Naive B cell (primary cell): ENCODE measurements around the gene SLC4A11. TPM values are rescaled to one million over a fixed set of nuclear protein-coding genes. Genes with fewer than 3 reads are reported as not detected.

Source experiments
- ATAC-seq, 2 donors: fragments of 150-1000 bp; cut with Tn5 transposase; 2 replicates each; pipeline ENCODE4 v1.10.0; 2021; ENCODE audit warnings: low read depth in 2 of 2, mild to moderate bottlenecking in 2 of 2, moderate library complexity in 2 of 2
- DNase-seq: peaks from one replicate; pipeline ENCODE4 v3.0.0; 2022
- H3K27ac Mint-ChIP-seq, 6 donors: one replicate each; pipeline ENCODE4 v1.8.0; 2020 to 2022; ENCODE audit warnings: mild to moderate bottlenecking in 6 of 6, mixed read lengths in 6 of 6, moderate library complexity in 5 of 6, inconsistent platforms in 2 of 6
- H3K27me3 Mint-ChIP-seq, 3 donors: one replicate each; pipeline ENCODE4 v1.8.0; 2021 to 2022; ENCODE audit warnings: mixed read lengths in 3 of 3, mild to moderate bottlenecking in 1 of 3
- H3K36me3 Mint-ChIP-seq, 2 donors: one replicate each; pipeline ENCODE4 v1.8.0; 2020 to 2022; ENCODE audit warnings: mixed read lengths in 2 of 2, inconsistent platforms in 1 of 2, mild to moderate bottlenecking in 1 of 2
- H3K4me1 Mint-ChIP-seq, 3 donors: one replicate each; pipeline ENCODE4 v1.8.0; 2020 to 2022; ENCODE audit warnings: mixed read lengths in 3 of 3, inconsistent platforms in 1 of 3, mild to moderate bottlenecking in 1 of 3, moderate library complexity in 1 of 3
- H3K4me3 Mint-ChIP-seq, 8 donors: one replicate each; pipeline ENCODE4 v1.8.0; 2020 to 2022; ENCODE audit warnings: mild to moderate bottlenecking in 8 of 8, mixed read lengths in 8 of 8, moderate library complexity in 8 of 8, inconsistent platforms in 2 of 8
- H3K9me3 Mint-ChIP-seq, 7 donors: one replicate each; pipeline ENCODE4 v1.8.0; 2020 to 2022; ENCODE audit warnings: mixed read lengths in 7 of 7, mild to moderate bottlenecking in 5 of 7, inconsistent platforms in 2 of 7, moderate library complexity in 1 of 7
- polyA plus RNA-seq, 6 donors: library from polyadenylated mRNA; unstranded; fragments of 300-500 nt; fragmentation: Illumina TruSeq; gene quantifications; one replicate each; pipeline ENCODE4 v1.2.3, GENCODE V29; 2021; ENCODE audit warnings: low read depth in 6 of 6

The SLC4A11 gene
- polyA plus RNA-seq, 6 donors from 2014 or later, result 0.17 TPM; not detected in 5

DNA sequence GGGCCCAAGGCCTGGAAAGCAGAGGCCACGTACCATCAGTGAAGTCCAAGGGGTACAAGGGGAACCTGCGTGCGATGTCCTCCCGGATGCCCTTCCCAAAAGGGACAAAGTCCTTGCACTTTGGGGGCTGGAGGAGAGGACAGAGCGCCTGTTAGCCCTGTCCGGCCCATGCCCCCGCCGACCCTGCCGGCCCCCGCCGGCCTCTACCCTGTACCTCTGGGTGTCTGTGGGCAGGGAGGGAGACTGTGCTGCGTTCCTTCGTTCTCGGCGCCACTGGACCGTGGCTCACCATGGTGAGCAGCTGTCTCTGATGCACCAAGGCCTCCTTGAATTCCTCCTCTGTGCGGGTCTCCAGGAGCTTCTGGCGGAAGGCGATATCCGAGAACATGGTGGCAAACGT is 7.9 kb downstream of the SLC4A11 start:
- H3K4me3 Mint-ChIP-seq, result no peak overlapping the region
- no peak overlapping the region for H3K27ac Mint-ChIP-seq
- H3K4me1 Mint-ChIP-seq, result no peaks in the 10 kb centered on the region
- DNase-seq (no peak), ATAC-seq (no peak)
- H3K9me3 Mint-ChIP-seq, result no peaks in the 10 kb centered on the region
- no peaks in the 10 kb centered on the region for H3K36me3 Mint-ChIP-seq
- peaks cover 3 to 18% (median 13%) of the 10 kb centered on the region in 3 donors for H3K27me3 Mint-ChIP-seq

DNA sequence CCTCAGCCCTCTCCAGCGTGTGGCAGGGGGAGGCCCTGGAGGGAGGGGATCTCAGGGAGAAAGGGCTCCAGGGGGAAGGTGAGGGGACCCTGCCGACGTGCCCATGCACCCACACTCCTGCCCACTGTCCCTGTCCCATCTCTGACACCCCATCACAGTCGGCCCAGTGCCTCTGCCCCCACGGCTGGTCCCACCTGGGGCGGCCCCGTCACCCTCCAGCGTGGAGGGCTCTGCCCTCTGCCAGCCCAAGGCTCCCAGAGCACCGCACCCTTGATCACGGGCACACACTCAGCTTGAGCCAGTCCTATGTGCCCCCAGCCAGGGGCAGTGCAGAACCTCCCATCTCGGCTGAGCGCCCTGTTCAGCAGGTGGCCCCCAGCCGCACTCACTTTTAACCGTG is 9.2 kb downstream of the SLC4A11 start:
- no peak overlapping the region for H3K4me3 Mint-ChIP-seq
- no peak overlapping the region for H3K27ac Mint-ChIP-seq
- H3K36me3 Mint-ChIP-seq, result no peaks in the 10 kb centered on the region
- DNase-seq, result no peak
- ATAC-seq, result no peak
- H3K9me3 Mint-ChIP-seq, result no peaks in the 10 kb centered on the region
- H3K4me1 Mint-ChIP-seq, result peaks cover 0 to under 1% (median 0%) of the 10 kb centered on the region in 3 donors
- peaks cover 0 to 4% (median 3%) of the 10 kb centered on the region in 3 donors for H3K27me3 Mint-ChIP-seq

DNA sequence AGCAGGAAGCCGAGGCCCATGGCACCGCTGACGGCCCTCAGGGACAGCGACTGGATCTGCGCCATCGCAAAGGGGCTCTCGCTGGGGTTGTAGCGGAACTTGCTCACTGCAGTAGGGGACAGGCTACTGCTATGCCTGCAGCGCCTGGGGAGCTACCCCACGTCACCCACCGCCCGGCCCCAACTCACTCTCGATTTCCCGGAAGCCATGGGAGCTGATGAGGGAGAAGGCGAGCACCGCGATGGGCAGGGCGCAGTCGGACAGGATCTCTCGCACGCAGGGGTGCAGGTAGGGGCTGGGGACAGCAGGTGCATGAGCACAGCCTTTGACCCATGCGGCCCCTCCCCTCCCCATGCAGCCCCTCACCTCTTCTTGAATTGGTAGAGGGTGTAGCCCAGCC is 9.8 kb downstream of the SLC4A11 start:
- Mint-ChIP-seq H3K4me1 (peaks cover 0 to 2% (median 0%) of the 10 kb centered on the region in 3 donors), H3K4me3 (no peak overlapping the region), H3K27me3 (peaks cover 0 to 3% (median 0%) of the 10 kb centered on the region in 3 donors), H3K36me3 (no peaks in the 10 kb centered on the region), H3K9me3 (no peaks in the 10 kb centered on the region), H3K27ac (no peak overlapping the region)
- no peak for ATAC-seq
- no peak for DNase-seq

DNA sequence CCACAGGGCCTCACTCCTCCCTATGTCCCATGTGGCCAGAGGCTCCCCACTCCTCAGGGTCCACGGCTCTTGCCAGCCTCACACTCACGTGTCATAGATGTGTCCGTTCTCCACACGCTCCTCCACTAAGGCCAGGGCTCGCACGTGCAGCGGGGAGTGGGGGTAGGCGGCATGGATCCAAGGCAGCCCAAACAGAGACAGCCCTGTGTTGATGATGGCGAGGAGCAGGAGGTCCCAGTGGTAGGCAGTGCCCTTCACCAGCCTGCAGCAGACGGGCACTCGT is 10.3 kb downstream of the SLC4A11 start:
- Mint-ChIP-seq H3K4me3 (no peak overlapping the region), H3K4me1 (peaks cover under 1 to 5% (median under 1%) of the 10 kb centered on the region in 3 donors), H3K36me3 (no peaks in the 10 kb centered on the region), H3K9me3 (no peaks in the 10 kb centered on the region), H3K27ac (no peak overlapping the region), H3K27me3 (peaks cover 0 to 3% (median 0%) of the 10 kb centered on the region in 3 donors)
- ATAC-seq, result no peak
- no peak for DNase-seq

DNA sequence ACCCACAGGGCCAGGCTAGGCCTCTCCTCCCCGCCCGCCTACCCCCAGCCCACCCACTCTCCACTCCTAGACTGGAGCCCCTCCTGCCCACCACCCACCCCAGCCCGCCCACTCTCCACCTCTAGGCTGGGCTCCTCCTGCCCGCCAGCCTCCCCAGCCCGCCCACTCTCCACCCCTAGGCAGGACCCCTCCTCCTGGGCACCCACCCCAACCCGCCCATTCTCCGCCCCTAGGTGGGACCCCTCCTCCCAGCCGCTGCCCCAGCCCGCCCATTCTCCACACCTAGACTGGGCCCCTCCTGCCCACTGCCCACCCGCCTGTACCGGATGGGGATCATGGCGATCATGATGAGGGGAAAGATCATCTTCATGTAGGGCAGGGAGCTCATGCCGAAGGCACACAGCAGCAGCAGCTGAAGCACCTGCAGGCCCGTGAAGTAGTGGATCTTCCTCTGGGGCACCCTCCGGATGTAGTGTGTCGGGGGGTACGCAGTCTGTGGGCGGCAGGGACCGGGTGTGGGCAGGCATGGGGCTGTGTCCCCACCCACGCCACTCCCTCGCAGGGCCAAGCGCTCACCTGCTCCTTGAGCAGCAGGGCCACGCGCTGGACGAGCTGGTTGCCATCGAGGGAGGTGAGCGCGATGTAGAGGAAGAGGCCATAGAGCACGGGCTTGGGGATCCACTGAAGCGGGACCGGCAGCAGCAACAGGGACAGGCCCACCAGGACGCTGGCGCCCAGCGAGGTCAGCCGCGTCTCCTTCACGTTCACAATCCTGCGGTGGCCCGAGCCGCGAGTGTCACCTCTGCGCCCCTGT is 10.8 kb downstream of the SLC4A11 start:
- ATAC-seq (no peak), DNase-seq (no peak)
- Mint-ChIP-seq H3K27me3 (peaks cover 0 to 3% (median 0%) of the 10 kb centered on the region in 3 donors), H3K4me3 (no peak overlapping the region), H3K27ac (no peak overlapping the region), H3K36me3 (no peaks in the 10 kb centered on the region), H3K9me3 (no peaks in the 10 kb centered on the region), H3K4me1 (peaks cover 6 to 11% (median 6%) of the 10 kb centered on the region in 3 donors)

DNA sequence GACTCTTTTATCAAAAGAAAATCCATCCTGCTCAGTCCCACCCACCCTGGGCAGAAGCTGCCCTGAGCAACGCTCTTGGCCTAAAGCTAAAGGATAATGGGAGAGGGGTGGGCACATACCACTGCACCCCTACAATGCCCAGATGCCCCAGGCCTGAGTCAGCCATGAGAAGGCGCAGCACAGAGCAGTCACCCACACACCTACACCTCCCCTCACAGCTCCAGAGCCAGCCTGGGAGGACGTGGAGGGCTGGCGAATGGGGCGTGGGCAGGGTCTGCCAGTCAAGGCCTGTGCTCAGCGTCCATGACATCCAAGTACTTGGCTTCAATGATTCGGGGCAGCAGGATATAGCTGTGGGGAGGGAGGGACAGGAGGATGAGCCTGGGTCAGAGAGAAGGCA is 11.5 kb downstream of the SLC4A11 start:
- no peak overlapping the region for H3K27ac Mint-ChIP-seq
- no peak for ATAC-seq

DNA sequence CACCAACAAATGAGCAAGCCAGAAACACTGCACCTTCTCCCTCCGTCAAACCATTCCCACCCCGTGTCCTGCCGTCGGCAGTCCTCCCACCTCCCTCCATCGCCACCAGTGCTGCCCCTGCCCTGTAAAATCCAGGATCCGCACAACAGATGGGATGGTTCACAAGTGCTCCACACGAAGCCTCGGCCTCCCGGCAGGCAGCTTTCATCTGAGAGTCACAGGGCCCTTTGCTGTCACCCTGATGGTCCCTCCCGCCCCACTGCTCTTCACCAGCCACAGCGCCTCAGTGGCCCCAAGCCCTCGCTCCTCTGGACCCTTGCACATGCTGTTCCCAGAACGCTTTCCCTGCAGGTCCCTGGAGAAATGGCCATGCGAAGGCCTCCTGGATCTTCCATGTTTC is 12.1 kb downstream of the SLC4A11 start:
- no peak for DNase-seq
- ATAC-seq, result no peak
- Mint-ChIP-seq H3K9me3 (no peaks in the 10 kb centered on the region), H3K36me3 (no peaks in the 10 kb centered on the region), H3K27me3 (peaks cover 0 to under 1% (median 0%) of the 10 kb centered on the region in 3 donors), H3K4me3 (no peak overlapping the region), H3K27ac (peak overlapping the region in 2 of 6 donors; percentile 43 to 53), H3K4me1 (peaks cover 10 to 21% (median 15%) of the 10 kb centered on the region in 3 donors)

More for the DNA sequence above, 11.5 kb downstream of the SLC4A11 start:
- Mint-ChIP-seq H3K27me3 (peaks cover 0 to 3% (median 0%) of the 10 kb centered on the region in 3 donors), H3K4me3 (no peak overlapping the region), H3K36me3 (no peaks in the 10 kb centered on the region), H3K9me3 (no peaks in the 10 kb centered on the region), H3K4me1 (peaks cover 10 to 17% (median 12%) of the 10 kb centered on the region in 3 donors)
- no peak for DNase-seq

DNA sequence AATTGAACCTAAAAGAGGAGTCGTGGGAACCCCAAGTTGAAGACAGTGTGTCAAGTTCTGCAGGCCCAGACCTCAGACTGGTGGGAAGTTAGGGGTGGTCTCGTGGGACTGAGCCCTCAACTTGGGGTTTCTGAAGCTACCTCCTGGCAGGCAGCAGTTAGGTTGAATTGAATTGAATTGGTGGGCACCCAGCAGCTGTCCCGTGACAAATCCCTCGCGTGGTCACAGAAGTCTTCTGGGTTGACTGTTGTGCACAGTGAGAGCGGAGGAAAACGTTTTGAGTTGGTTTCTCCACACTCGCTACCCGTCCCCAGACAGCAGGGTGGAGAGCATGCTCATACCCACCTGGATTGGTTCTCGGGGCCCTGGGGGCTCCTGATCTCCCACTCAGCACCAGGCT is 12.9 kb downstream of the SLC4A11 start:
- Mint-ChIP-seq H3K27me3 (no peaks in the 10 kb centered on the region), H3K9me3 (no peaks in the 10 kb centered on the region), H3K27ac (peak overlapping the region in 3 of 6 donors; percentile 20 to 59 (median 29)), H3K36me3 (peaks cover 0 to 5% of the 10 kb centered on the region in 2 donors), H3K4me3 (no peak overlapping the region), H3K4me1 (peaks cover 10 to 23% (median 23%) of the 10 kb centered on the region in 3 donors)
- DNase-seq, result no peak
- ATAC-seq, result no peak

DNA sequence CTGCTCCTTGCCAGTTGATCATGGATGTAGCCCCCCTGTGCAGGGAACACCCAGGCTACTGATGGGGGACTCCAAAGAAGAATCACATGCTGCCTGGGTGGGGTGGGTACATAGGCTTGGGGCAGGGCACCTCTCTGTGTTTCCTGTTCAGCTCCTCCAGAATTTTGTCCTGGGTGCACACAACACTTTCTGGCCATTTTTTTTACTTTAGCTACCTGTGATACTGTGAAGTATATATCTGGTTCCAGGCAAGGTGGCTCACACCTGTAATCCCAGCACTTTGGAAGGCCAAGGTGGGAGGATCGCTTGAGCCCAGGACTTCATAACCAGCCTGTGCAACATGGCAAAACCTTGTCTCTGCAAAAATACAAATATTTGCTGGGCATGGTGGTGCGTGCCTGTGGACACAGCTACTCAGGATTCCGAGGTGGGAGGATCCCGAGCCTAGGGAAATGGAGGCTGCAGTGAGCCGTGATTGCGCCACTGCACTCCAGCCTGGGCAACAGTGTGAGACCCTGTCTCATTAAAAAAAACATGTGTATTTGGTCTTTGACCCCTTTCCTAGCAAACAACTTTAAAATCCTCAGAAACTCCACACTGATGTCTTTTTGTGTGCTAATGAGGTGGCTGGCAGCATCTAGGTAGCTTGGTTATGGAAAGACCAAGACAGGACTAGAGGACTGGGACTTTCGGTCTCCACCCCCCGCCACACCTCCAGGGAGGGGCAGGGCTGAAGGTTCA is 14.1 kb downstream of the SLC4A11 start:
- peak overlapping the region in 1 of 8 donors; percentile 34 for H3K4me3 Mint-ChIP-seq
- ATAC-seq (no peak), DNase-seq (no peak)
- H3K4me1 Mint-ChIP-seq, result peaks cover 10 to 25% (median 23%) of the 10 kb centered on the region in 3 donors
- H3K27me3 Mint-ChIP-seq, result no peaks in the 10 kb centered on the region
- no peaks in the 10 kb centered on the region for H3K9me3 Mint-ChIP-seq
- peaks cover 0 to 10% of the 10 kb centered on the region in 2 donors for H3K36me3 Mint-ChIP-seq
- H3K27ac Mint-ChIP-seq, result peak overlapping the region in 3 of 6 donors; percentile 37 to 63 (median 54)

DNA sequence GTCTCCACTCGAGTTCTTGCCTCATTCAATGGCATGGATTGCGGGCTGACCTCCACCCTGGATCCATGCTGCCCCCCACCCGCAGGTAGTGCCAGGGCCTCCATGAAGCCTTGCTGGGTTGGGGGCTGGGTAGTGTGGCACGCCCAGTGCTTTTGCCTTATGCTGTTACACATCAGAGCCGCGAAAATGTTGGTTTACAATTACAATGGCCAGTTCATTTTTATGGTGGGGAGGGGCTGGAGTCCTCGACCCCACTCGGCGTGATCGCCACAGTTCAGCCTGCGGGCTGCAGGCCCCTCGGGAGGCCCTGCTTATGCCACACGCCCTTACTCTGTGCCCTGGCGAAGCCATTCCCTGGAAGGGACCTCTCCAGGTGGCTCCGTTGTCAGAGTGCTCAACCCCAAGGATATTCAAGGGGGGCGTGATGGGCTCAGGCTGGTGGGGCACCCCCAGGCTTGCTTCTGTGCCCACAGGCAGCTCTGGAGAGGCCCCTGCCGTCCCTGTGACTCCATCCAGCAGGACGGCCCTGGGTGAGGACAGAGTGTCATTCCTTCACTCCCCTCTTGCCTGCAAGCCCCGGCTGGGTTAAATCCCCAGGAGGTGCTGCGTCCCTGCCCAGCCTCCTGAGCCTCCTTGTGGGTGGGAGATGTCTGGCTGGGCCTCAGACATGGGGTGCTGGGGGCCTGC is 14.9 kb downstream of the SLC4A11 start:
- Mint-ChIP-seq H3K36me3 (peaks cover 0 to 10% of the 10 kb centered on the region in 2 donors), H3K27me3 (no peaks in the 10 kb centered on the region), H3K4me3 (peak overlapping the region in 6 of 8 donors; percentile 15 to 88 (median 82)), H3K4me1 (peaks cover 10 to 25% (median 23%) of the 10 kb centered on the region in 3 donors), H3K27ac (peak overlapping the region in 2 of 6 donors; percentile 79 to 87), H3K9me3 (no peaks in the 10 kb centered on the region)
- ATAC-seq (no peak), DNase-seq (no peak)

DNA sequence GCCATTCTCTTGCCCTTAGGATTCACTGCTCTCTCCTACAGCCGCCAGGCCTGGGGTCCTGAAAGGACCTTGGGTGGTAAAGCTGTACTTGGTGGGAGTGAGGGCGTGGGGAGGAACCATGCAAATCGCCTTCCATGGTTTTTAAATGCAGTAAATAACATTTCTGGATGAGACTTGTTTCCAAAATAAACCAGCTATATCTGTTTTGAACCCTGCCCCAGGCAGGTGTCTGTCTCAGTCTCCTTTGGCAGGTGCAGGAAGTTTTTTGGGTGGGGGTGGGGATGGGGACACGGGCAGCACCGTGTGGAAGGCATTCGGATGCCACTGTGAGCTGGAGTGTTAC is 15.4 kb downstream of the SLC4A11 start:
- Mint-ChIP-seq H3K4me1 (peaks cover 12 to 25% (median 24%) of the 10 kb centered on the region in 3 donors), H3K9me3 (no peaks in the 10 kb centered on the region), H3K36me3 (peaks cover 0 to 10% of the 10 kb centered on the region in 2 donors), H3K4me3 (peak overlapping the region in 7 of 8 donors; percentile 26 to 88 (median 81)), H3K27ac (peak overlapping the region; percentile 39 to 96 (median 85)), H3K27me3 (no peaks in the 10 kb centered on the region)
- DNase-seq (no peak), ATAC-seq (no peak)

DNA sequence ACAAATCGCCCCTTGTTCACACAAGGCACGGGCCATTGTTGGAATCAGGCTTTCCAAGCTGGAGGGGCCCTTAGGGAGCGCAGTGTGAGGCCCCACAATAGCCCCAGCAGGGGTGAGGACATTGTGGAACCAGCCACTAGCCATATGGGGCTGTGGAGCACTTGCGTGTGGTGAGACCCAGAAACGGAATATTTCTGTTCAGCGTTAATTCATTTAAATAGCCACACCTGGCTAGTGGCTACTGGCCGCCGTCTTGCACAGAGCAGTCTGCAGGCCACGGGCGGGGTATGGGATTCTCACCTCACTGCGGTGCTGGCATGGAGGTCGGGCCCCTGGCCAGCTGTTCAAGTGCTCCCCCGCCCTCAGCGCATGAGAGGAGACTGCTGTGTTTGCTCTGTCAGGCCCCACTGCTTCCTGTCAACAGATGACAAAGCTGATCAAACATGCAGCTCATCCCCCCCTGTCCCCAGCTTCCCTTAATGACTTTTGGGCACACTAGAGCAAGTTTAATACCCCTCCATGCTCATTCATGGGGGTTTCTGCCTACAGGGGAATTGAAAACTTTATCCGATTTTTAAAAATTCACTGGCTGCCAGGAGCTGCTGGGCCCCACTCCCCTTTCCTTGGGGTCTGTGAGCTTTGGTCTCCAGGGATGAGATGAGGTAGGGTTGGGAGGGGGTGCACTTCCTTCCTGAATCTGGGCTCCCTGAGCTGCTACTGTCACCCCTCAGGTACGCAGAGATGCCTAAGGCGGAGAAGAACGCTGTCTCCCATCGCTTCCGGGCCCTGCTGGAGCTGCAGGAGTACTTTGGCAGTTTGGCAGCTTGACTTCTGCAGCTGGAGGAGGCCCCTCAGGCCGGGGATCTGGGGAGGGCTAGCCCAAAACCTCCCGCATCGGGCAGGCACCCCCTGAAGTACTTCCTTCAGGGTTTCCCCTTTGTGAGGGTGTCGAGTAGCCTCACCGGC is 16.1 kb downstream of the SLC4A11 start:
- Mint-ChIP-seq H3K27ac (peak overlapping the region; percentile 39 to 96 (median 85)), H3K27me3 (no peaks in the 10 kb centered on the region), H3K4me3 (peak overlapping the region; percentile 26 to 88 (median 78)), H3K36me3 (peaks cover 0 to 10% of the 10 kb centered on the region in 2 donors), H3K4me1 (peaks cover 15 to 28% (median 25%) of the 10 kb centered on the region in 3 donors), H3K9me3 (no peaks in the 10 kb centered on the region)
- DNase-seq (peak; percentile 66), ATAC-seq (peak; percentile 91)
